Fibroblast of pulmonary artery (primary cell): ENCODE measurements around the gene SLC16A5.
A peak's percentile ranks its signal among the peaks of the same experiment; 100 is the strongest.
"Not testable (repeated sequence)": the region's sequence is repeated elsewhere in the genome, so short reads cannot be mapped to it uniquely, and the experiment has no call there.

Experiments
- DNase-seq: peaks from one replicate; pipeline ENCODE4 v3.0.0-alpha.2; 2010; ENCODE audit warnings: low read depth
- H3K4me3 ChIP-seq: replicated peaks from 2 replicates; pipeline ENCODE4 v1.5.1; 2011; ENCODE audit warnings: low read depth, mild to moderate bottlenecking, control low read depth, low read length, moderate library complexity
- TF ChIP-seq, protein P1 (sequence below): IDR thresholded peaks from 2 replicates; pipeline ENCODE4 v1.5.1; 2011; ENCODE audit warnings: mild to moderate bottlenecking, control low read depth, low read length, inconsistent platforms; ENCODE audit errors: missing control alignments

SLC16A5 gene

GRCh38 chr17:75087558-75088453, at the start of gene SLC16A5:
Gene SLC16A5, plus strand, starts transcription at chr17:75087954. Its CDS starts 5,683 bp downstream, at chr17:75093637.
- peak; percentile 84 for DNase-seq
- H3K4me3 ChIP-seq, result peak within 1 kb of the TSS; percentile 58
- TF ChIP-seq, protein P1, sequence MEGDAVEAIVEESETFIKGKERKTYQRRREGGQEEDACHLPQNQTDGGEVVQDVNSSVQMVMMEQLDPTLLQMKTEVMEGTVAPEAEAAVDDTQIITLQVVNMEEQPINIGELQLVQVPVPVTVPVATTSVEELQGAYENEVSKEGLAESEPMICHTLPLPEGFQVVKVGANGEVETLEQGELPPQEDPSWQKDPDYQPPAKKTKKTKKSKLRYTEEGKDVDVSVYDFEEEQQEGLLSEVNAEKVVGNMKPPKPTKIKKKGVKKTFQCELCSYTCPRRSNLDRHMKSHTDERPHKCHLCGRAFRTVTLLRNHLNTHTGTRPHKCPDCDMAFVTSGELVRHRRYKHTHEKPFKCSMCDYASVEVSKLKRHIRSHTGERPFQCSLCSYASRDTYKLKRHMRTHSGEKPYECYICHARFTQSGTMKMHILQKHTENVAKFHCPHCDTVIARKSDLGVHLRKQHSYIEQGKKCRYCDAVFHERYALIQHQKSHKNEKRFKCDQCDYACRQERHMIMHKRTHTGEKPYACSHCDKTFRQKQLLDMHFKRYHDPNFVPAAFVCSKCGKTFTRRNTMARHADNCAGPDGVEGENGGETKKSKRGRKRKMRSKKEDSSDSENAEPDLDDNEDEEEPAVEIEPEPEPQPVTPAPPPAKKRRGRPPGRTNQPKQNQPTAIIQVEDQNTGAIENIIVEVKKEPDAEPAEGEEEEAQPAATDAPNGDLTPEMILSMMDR, result no peak

DNA sequence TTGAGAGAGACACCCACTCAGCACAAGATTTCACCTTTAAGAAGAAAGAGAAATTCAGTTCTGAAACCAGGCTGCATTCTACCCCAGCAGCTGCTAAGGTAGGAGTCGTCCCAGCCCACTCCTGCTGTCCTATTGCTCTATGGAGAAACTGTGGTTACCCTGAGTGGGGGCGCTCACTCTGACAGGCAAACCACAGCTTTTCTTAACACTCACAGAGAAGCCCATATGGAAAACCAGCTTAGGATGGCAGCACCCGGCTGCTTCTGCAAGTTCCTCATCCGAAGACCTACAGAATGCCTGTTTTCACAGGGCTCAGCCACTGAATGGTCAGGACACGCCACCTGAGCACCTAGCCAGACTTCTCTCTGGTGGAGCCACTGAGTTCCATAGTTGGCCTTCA, 48.5 kb upstream of the SLC16A5 start:
- TF ChIP-seq, protein P1, result no peak
- H3K4me3 ChIP-seq, result no peak overlapping the region
- DNase-seq, result no peak

DNA sequence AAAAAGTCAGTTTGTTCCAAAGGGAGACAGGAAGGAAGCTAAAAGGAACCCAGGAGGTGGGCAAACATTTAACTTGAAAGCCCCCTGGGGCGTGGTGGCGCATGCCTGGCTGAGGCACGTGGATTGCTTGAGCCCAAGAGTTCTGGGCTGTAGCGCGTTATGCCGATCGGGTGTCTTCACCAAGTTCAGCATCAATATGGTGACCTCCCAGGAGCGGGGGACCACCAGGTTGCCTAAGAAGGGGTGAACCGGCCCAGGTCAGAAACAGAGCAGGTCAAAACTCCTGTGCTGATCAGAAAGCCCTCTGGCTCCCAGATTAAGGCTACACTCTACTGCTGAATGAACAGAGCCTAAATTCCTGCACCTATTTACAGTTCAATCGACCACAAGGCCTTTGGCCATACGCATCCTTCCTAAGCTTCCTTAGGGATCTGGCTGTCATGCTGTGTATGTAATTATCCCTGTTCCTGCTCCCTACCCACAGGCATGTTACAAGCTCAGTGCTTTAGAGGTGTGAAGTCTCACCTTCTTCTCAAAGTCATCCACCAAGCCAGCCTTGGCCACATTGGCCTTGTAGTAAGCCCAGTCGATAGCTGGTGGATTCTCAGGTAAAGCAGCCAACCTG, 46.0 kb upstream of the SLC16A5 start:
- DNase-seq, result no peak
- TF ChIP-seq, protein P1, result no peak
- no peak overlapping the region for H3K4me3 ChIP-seq

- not testable (repeated sequence) for DNase-seq, H3K4me3 ChIP-seq
Observed at GRCh38 chr17:75043789-75044188, 44.0 kb upstream of the SLC16A5 start.

DNA sequence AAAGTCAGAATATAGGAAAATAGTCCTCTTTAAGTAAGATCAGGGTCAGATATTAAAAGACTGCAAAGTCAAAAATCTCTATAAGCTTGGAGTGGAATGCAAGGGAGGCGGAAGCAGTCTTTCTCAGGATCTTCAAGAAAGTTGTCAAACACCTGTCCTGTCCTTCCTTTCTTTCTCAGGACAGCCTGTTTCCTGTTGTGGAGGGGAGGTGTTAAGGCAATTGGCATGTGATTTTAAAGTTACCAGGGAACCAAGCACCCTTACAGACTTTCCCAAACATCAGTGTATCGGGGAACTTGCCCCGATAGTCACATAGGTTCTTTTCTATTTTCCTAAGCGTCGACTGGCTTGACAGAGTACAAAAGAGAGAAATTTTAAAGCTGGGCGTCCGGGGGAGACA, 43.0 kb upstream of the SLC16A5 start:
- TF ChIP-seq, protein P1, result no peak
- no peak overlapping the region for H3K4me3 ChIP-seq
- no peak for DNase-seq

DNA sequence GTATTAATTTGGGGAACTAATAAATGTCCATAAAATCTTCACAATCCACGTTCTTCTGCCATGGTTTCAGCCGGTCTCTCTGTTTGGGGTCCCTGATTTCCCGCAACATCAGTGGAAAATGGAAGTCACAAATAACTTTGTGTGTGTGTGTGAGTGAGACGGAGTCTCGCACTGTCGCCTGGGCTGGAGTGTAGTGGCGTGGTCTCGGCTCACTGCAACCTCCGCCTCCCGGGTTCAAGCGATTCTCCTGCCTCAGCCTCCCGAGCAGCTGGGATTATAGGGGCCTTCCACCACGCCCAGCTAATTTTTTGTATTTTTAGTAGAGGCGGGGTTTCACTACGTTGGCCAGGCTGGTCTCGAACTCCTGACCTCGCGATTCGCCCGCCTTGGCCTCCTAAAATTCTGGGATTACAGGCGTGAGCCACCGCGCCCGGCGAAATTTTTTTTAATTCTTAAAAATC, 41.8 kb upstream of the SLC16A5 start:
- not testable (repeated sequence) for DNase-seq
- H3K4me3 ChIP-seq, result peak overlapping the region; percentile 96

DNA sequence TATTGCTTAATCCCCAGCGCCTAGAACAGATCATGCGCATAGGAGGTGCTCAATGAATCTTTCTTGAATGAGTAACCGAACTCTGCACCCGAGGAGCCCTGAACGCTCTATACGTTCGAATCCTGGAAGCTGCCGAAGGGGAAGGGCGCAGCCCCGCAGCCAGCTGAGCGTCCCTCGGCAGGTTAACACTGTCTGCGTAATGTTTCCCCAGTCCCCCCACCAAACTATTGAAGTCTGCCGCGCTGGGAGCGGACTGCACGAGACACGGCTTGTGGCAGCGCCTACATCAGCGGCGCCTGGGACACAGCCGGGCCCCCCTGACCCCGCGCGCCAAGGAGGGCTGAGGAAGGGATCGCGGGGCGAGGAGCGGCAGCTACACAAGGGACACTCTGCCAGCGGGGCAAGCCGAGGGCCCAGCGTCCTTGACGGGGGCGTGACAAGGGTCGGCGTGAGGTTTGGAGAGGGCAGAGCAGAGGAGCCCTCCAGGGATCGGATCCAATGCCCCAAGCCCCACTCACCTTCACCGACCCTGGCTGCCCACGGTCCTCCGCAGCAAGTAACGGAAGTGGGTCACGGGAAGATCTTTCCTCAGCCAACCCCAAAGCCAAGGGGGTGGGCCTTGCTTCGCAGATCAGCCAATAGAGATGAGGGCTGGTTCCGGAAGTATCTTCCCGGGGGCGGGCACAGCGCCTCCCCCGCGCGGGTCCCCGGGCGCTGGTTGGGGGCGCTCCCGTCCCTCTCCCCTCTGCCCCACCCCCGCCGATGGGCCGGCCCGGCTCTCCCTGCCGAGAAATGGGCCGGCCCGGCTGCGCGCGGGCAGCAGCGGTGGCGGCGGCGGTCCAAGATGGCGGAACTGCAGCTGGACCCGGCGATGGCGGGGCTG, 41.1 kb upstream of the SLC16A5 start, which contains the start of the genes ATP5PD and KCTD2:
Gene ATP5PD, minus strand, starts transcription at position 563 of the 883 bp plus-strand sequence. CDS start 4,319 bp downstream, outside the sequence.
Gene KCTD2, plus strand, starts transcription at position 819 of the 883 bp plus-strand sequence. Its CDS starts 26 bp downstream, at position 845.
- peak within 1 kb of the TSS; percentile 96 for H3K4me3 ChIP-seq
- DNase-seq, result peak; percentile 97
- TF ChIP-seq, protein P1, result no peak
